Breast epithelium (tissue), 4 donors: Measurements from ENCODE around the gene RUBCNL. TPM values are rescaled to one million over a fixed set of nuclear protein-coding genes. Genes with fewer than 3 reads are reported as not detected.
"Not testable (repeated sequence)": the region's sequence is repeated elsewhere in the genome, so short reads cannot be mapped to it uniquely, and the experiment has no call there.

ENCODE experiments used
- DNase-seq, 2 donors: peaks; one replicate each; pipeline ENCODE4 v3.0.0-alpha.2; 2019; ENCODE audit warnings: low spot score in 2 of 2
- H3K27ac ChIP-seq, 2 donors: fragments of 200-600 bp; sonication (generic) in 1 of 2; one replicate each; pipeline ENCODE4 v1.5.1; 2016 to 2019; ENCODE audit warnings: mild to moderate bottlenecking in 1 of 2
- H3K27me3 ChIP-seq, 2 donors: fragments of 200-600 bp; sonication (generic) in 1 of 2; one replicate each; pipeline versions ENCODE4 v1.5.1 to v1.6.0; 2017 to 2019; ENCODE audit warnings: control low read depth in 1 of 2, mild to moderate bottlenecking in 1 of 2
- H3K36me3 ChIP-seq: fragments of 200-600 bp; one replicate; pipeline ENCODE4 v1.5.1; 2019
- H3K4me1 ChIP-seq, 2 donors: fragments of 200-600 bp; sonication (generic); one replicate each; pipeline ENCODE4 v1.5.1; 2016 to 2019; ENCODE audit warnings: control low read depth in 1 of 2
- H3K4me3 ChIP-seq, 3 donors: fragments of 200-600 bp; sonication (generic); 1 replicate in 2 of 3; 2 replicates in 1 of 3; pipeline ENCODE4 v1.5.1; 2016 to 2019; ENCODE audit warnings: mild to moderate bottlenecking in 3 of 3, moderate library complexity in 2 of 3
- H3K9me3 ChIP-seq, 2 donors: fragments of 200-600 bp; sonication (generic) in 1 of 2; one replicate each; pipeline ENCODE4 v1.5.1; 2016 to 2019; ENCODE audit warnings: control low read depth in 1 of 2
- POLR2A ChIP-seq: fragments of 450-650 bp; IDR thresholded peaks from one replicate; pipeline ENCODE4 v1.6.1; 2016; ENCODE audit warnings: antibody characterized with exemption, mild to moderate bottlenecking, moderate library complexity
- POLR2AphosphoS5 ChIP-seq, 3 donors: sonication (generic); formaldehyde crosslinking; IDR thresholded peaks; one replicate each; pipeline ENCODE4 v1.6.1; 2017; ENCODE audit warnings: antibody characterized with exemption in 3 of 3
- intact Hi-C: fragments of 100-400 bp; cut with DNase I; formaldehyde crosslinking; loops from one replicate; pipeline ENCODE4 v1.15.1; 2023; ENCODE audit warnings: low total_unique reads
- total RNA-seq, 3 donors: library from RNA; depleted of rRNA; stranded (reverse); fragments of >200 nt; gene quantifications; one replicate each; pipeline ENCODE4 v1.1.0, GENCODE V29; 2016
- TF ChIP-seq, protein P1 (sequence below), 3 donors: fragments of 450-650 bp; IDR thresholded peaks; one replicate each; pipeline ENCODE4 v1.5.1; 2016 to 2017; ENCODE audit warnings: antibody characterized with exemption in 3 of 3, mild to moderate bottlenecking in 3 of 3, moderate library complexity in 3 of 3

RUBCNL gene, protein sequence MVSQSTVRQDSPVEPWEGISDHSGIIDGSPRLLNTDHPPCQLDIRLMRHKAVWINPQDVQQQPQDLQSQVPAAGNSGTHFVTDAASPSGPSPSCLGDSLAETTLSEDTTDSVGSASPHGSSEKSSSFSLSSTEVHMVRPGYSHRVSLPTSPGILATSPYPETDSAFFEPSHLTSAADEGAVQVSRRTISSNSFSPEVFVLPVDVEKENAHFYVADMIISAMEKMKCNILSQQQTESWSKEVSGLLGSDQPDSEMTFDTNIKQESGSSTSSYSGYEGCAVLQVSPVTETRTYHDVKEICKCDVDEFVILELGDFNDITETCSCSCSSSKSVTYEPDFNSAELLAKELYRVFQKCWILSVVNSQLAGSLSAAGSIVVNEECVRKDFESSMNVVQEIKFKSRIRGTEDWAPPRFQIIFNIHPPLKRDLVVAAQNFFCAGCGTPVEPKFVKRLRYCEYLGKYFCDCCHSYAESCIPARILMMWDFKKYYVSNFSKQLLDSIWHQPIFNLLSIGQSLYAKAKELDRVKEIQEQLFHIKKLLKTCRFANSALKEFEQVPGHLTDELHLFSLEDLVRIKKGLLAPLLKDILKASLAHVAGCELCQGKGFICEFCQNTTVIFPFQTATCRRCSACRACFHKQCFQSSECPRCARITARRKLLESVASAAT
- total RNA-seq, result 1 to 10 TPM; 2.1 to 8.2 (median 3.3) TPM

DNA sequence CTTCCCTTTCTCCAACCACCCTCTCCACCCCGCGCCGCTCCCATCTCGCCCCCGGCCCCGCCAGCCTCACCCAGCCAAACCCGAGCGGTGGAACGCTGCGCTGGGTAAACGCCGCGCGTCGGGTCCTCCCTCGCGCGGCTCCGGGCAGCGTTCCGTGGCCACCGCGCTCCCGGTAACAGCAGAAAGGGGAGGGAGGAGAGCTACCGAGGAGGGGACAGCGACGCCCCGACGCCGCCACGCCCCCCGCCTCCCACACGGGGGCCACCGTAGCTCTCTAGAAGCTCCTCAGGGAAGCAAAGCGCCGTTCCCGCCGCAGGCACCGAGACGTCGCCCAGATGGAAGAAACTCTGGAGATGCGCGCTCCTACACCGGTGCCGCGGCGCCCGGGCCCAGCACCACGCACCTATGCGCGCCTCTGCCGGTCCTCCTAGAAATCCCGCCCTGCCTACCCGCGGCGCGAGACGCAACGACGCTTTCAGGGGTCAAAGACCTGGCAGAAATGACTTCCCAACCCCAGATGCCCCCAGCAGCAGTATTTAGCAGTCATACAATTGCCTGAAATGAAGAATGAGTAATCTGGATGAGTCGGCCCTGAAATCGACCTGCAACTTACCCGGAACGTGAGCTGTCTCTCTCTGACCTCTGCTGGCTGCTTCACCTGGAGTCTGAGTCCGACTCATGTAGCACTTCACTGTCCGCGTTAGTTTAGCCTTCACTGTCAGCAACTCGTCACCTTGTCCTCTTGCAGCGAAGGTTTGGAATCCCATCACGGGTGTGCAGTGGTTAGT, at the start of gene RUBCNL:
RUBCNL (minus strand) TSS at position 189 of the 788 bp plus-strand sequence. CDS start 14,777 bp downstream, outside the sequence.
- TF ChIP-seq POLR2A, result no peak
- TF ChIP-seq POLR2AphosphoS5 (IDR thresholded peaks at IDR 0.05), result no peak
- TF ChIP-seq, protein P1, sequence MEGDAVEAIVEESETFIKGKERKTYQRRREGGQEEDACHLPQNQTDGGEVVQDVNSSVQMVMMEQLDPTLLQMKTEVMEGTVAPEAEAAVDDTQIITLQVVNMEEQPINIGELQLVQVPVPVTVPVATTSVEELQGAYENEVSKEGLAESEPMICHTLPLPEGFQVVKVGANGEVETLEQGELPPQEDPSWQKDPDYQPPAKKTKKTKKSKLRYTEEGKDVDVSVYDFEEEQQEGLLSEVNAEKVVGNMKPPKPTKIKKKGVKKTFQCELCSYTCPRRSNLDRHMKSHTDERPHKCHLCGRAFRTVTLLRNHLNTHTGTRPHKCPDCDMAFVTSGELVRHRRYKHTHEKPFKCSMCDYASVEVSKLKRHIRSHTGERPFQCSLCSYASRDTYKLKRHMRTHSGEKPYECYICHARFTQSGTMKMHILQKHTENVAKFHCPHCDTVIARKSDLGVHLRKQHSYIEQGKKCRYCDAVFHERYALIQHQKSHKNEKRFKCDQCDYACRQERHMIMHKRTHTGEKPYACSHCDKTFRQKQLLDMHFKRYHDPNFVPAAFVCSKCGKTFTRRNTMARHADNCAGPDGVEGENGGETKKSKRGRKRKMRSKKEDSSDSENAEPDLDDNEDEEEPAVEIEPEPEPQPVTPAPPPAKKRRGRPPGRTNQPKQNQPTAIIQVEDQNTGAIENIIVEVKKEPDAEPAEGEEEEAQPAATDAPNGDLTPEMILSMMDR (IDR thresholded peaks at IDR 0.05), result no peak
- Histone ChIP-seq H3K9me3 (no peaks in the 10 kb centered on the region), H3K36me3 (no peaks in the 10 kb centered on the region), H3K27ac (peak within 1 kb of the TSS; percentile 20 to 62), H3K27me3 (peaks cover 0 to 5% of the 10 kb centered on the region in 2 donors), H3K4me3 (peak within 1 kb of the TSS; percentile 53 to 74 (median 62)), H3K4me1 (no peaks in the 10 kb centered on the region)
- no peak for DNase-seq
- intact Hi-C loops, result no loop called here

DNA sequence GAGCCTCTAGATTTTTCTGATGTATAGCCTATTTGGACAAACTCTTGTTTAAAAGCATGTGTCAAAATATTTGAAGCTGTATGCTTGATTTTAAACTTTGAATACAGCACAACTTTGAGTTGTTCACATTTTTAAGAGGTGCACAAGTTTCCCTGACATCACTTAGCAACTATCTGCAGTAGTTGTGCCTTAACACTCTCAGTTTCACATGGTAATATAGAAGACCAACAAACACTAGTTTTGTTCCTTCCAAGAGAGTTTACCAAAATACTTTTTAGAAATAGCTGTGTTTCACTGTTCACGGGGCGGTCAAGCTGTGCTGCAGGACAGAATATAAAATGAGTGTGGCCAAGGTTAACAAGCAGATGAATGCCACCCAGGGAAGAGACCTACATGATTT, 42.5 kb upstream of the RUBCNL start:
- H3K9me3 ChIP-seq, H3K4me3 ChIP-seq, H3K27me3 ChIP-seq, H3K27ac ChIP-seq, H3K36me3 ChIP-seq, DNase-seq, H3K4me1 ChIP-seq, intact Hi-C loops: not testable (repeated sequence)

DNA sequence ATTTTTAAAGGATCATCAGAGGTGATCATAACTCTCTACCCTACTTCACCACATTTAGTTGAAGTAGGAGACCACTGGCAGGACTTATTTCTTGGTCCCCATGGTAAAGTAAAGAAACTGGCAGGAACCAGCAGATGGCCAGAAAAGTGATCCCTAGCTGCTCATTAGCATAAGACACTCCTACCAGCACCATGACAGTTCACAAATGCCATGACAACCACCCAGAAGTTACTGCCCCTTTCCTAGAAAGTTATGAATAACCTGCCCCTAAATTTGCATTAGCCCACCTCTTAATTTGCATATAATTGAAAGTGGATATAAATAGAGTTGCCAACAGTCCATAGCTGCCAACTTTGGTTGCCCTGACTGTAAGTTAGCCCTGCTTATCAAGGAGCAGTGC, 18.4 kb upstream of the RUBCNL start:
- no peak for TF ChIP-seq POLR2AphosphoS5 (IDR thresholded peaks at IDR 0.05)
- Histone ChIP-seq H3K4me3 (no peak overlapping the region), H3K27me3 (no peaks in the 10 kb centered on the region), H3K27ac (no peak overlapping the region), H3K9me3 (no peaks in the 10 kb centered on the region), H3K36me3 (no peaks in the 10 kb centered on the region), H3K4me1 (no peaks in the 10 kb centered on the region)
- no peak for DNase-seq
- intact Hi-C loops, result no loop called here

DNA sequence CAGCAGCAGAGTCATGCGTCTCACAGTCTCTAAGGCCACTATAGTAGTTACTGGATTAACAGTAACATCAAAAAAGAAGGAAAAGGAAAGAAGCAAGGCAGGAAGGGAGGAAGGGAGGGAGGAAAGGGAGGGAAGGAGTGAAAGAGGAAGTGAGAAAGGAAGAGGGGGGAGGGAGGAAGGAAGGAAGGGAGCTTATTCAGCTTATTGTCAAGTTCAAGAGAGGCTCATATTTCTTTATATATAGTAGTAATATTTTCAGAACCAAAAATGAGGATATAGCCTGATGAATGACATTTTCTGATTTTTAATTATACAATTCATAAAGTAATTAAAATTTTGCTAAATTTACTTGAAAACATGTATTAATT, 17.7 kb upstream of the RUBCNL start:
- intact Hi-C loops, result no loop called here

DNA sequence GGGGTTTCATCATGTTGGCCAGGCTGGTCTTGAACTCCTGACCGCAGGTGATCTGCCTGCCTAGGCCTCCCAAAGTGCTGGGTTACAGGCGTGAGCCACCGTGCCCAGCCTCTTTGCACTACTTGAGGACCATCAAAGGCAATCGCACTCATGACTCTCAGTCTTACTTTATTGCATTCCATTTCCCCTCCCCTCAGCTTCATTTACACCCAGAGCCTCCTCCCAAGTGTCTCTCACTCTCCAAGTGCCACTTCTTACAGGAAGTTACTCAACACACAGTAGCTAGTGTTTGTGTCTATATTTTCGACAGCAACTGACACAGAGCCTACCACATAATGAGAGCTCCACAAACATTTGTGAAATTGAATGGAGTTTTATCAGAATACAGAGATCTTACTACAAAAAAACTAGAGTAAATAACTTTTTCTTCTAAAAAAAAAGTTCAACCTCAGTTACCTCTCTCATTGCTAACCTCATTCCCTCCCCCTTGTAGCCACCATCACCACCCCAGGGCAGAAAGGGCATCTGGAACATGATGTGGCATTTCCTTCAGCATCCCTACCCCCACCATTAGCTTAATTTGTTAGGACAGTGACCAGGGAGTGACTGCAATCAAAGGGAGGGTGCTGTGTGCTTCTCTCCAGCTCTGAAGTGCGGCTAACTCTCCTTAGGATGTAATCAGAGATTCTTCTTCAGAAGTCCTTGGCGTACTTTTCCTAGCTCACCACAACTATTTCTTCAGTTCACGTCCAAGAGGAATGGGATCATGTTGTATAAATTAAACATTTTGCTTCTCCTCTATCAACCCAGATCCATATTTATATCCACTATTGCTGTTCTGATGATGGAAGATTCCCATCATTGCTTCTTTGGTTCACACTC, 17.0 kb upstream of the RUBCNL start:
- no peaks in the 10 kb centered on the region for H3K27me3 ChIP-seq
- no peaks in the 10 kb centered on the region for H3K4me1 ChIP-seq
- H3K9me3 ChIP-seq, result no peaks in the 10 kb centered on the region
- H3K4me3 ChIP-seq, result no peak overlapping the region
- intact Hi-C loops, result no loop called here
- no peak overlapping the region for H3K27ac ChIP-seq
- no peaks in the 10 kb centered on the region for H3K36me3 ChIP-seq
- no peak for DNase-seq
- TF ChIP-seq, protein P1 (IDR thresholded peaks at IDR 0.05), result no peak
- no peak for TF ChIP-seq POLR2AphosphoS5 (IDR thresholded peaks at IDR 0.05)
- TF ChIP-seq POLR2A, result no peak

More for the DNA sequence above, 17.7 kb upstream of the RUBCNL start:
- no peaks in the 10 kb centered on the region for H3K27me3 ChIP-seq
- TF ChIP-seq POLR2AphosphoS5 (IDR thresholded peaks at IDR 0.05) (no peak), POLR2A (no peak)
- TF ChIP-seq, protein P1 (IDR thresholded peaks at IDR 0.05), result no peak
- H3K36me3 ChIP-seq, result no peaks in the 10 kb centered on the region
- H3K27ac ChIP-seq, result no peak overlapping the region
- H3K9me3 ChIP-seq, result no peaks in the 10 kb centered on the region
- H3K4me1 ChIP-seq, result no peaks in the 10 kb centered on the region
- no peak overlapping the region for H3K4me3 ChIP-seq
- DNase-seq, result no peak
